NCI-H510A (cell line): ENCODE results near the gene ALKBH7.

ENCODE experiments used
- DNase-seq: peaks from one replicate; lab custom pipeline; 2025; lab: John Stamatoyannopoulos, UW

The ALKBH7 gene

GRCh38 chr19:6424195-6424938, 51.8 kb downstream of the ALKBH7 start, which contains the start of gene KHSRP:
KHSRP (minus strand) TSS chr19:6424811; CDS start chr19:6424701, 110 bp downstream.
- no peak for DNase-seq
